ENCODE data around the gene IGFBP5. TPM values are rescaled to one million over a fixed set of nuclear protein-coding genes. Genes with fewer than 3 reads are reported as not detected.

Gene IGFBP5
- total and polyA plus RNA-seq, 2 experiments from 2014 or later = 113 to 232 TPM

DNA sequence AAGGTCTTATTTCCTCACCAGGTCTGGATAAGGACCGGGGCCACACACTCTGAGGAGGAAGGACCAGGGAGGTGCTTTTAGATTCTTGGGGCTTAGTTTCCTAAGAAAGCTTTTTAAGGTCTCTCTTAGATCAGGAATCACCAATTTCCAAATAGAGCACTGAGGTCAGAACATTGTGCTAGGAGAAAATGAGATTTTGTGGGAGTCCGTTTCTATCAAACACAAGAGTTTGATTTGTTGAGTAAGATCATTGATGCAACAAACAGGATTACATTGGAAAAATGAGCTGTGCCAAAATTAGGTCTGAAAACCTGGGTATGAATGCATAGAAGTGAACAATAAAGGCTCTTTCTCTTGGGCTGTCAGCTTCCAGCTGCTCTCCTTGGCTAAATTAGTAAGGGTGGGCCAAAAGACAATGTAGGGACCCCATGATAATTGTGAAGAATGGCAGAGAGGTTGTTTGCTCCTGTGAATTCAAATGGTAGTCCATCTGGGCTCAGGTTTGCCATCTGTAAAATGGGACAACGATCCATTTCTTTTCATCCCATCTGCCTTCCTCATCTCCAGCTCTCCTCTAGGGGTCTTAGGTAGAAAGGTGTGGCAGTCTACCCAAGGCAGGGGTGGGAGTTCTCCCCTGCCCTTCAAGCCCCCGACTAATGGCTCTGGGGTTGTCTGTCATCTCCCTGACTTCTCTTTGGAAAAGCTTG lies 42.1 kb downstream of the IGFBP5 start:
- no peaks in the 10 kb centered on the region for H4K20me1 ChIP-seq (ENCODE audit: insufficient read depth, poor library complexity, severe bottlenecking)
- peaks cover 40% of the 10 kb centered on the region for H3K79me2 ChIP-seq
- no peak for DNase-seq (ENCODE audit: low spot score)

DNA sequence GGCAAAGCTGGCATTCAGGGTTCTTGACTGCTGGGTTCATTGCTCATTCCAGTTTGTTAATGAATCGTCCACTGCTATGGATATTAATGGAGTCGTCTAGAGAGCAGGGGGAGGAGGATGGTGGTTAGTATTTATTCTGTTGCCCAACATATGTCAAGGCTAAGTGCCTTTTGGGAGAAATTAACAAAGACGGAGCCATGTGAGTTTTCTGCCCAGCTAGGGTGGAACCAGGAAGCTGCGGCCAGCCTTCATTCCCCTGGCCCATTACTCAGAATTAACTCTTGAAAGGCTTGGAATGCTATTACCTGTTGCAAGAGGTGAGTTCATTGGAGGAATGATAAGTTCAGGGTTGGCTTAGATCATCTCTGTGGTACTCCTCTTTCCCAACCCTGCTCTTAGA lies 42.8 kb downstream of the IGFBP5 start:
- no peak for DNase-seq (ENCODE audit: low spot score)
- Histone ChIP-seq H3K79me2 (peaks cover 34% of the 10 kb centered on the region), H3K9me3 (ENCODE audit: low read depth) (no peaks in the 10 kb centered on the region), H3K9me2 (replicated peaks; ENCODE audit: insufficient read depth) (no peaks in the 10 kb centered on the region), H3K27ac (peak overlapping the region; percentile 60), H3K4me3 (no peak overlapping the region), H3K4me1 (ENCODE audit: insufficient read depth) (peaks cover 17% of the 10 kb centered on the region), H3K36me3 (replicated peaks; ENCODE audit: insufficient read depth, low read depth) (no peaks in the 10 kb centered on the region), H3K27me3 (no peaks in the 10 kb centered on the region), H2AFZ (no peak overlapping the region), H3K4me2 (no peak overlapping the region), H4K20me1 (ENCODE audit: insufficient read depth, poor library complexity, severe bottlenecking) (no peaks in the 10 kb centered on the region)
- TF ChIP-seq EZH2phosphoT487 (IDR thresholded peaks at IDR 0.05; ENCODE audit: low read depth, severe bottlenecking, unreplicated experiment) (no peak), EZH2 (IDR thresholded peaks at IDR 0.05; ENCODE audit: borderline replicate concordance) (no peak)
- TF ChIP-seq, protein P1, sequence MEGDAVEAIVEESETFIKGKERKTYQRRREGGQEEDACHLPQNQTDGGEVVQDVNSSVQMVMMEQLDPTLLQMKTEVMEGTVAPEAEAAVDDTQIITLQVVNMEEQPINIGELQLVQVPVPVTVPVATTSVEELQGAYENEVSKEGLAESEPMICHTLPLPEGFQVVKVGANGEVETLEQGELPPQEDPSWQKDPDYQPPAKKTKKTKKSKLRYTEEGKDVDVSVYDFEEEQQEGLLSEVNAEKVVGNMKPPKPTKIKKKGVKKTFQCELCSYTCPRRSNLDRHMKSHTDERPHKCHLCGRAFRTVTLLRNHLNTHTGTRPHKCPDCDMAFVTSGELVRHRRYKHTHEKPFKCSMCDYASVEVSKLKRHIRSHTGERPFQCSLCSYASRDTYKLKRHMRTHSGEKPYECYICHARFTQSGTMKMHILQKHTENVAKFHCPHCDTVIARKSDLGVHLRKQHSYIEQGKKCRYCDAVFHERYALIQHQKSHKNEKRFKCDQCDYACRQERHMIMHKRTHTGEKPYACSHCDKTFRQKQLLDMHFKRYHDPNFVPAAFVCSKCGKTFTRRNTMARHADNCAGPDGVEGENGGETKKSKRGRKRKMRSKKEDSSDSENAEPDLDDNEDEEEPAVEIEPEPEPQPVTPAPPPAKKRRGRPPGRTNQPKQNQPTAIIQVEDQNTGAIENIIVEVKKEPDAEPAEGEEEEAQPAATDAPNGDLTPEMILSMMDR (IDR thresholded peaks at IDR 0.05; ENCODE audit: poor library complexity) = no peak
- WGBS (ENCODE audit: low lambda C conversion rate, missing lambda C conversion rate) = 76% methylated on average over 4 of the region's 4 CpGs

More for the DNA sequence above, 42.1 kb downstream of the IGFBP5 start:
- no peak overlapping the region for H3K4me3 ChIP-seq
- 96% methylated on average over 4 of the region's 4 CpGs for WGBS (ENCODE audit: low lambda C conversion rate, missing lambda C conversion rate)
- no peaks in the 10 kb centered on the region for H3K27me3 ChIP-seq
- H3K36me3 ChIP-seq (replicated peaks; ENCODE audit: insufficient read depth, low read depth) = no peaks in the 10 kb centered on the region
- H2AFZ ChIP-seq = no peak overlapping the region
- H3K9me2 ChIP-seq (replicated peaks; ENCODE audit: insufficient read depth) = no peaks in the 10 kb centered on the region
- H3K9me3 ChIP-seq (ENCODE audit: low read depth) = no peaks in the 10 kb centered on the region
- H3K4me1 ChIP-seq (ENCODE audit: insufficient read depth) = peaks cover 21% of the 10 kb centered on the region
- TF ChIP-seq, protein P1 (IDR thresholded peaks at IDR 0.05; ENCODE audit: poor library complexity) = no peak
- TF ChIP-seq EZH2phosphoT487 (IDR thresholded peaks at IDR 0.05; ENCODE audit: low read depth, severe bottlenecking, unreplicated experiment) (no peak), EZH2 (IDR thresholded peaks at IDR 0.05; ENCODE audit: borderline replicate concordance) (no peak)
- no peak overlapping the region for H3K4me2 ChIP-seq
- peak overlapping the region; percentile 70 for H3K27ac ChIP-seq

DNA sequence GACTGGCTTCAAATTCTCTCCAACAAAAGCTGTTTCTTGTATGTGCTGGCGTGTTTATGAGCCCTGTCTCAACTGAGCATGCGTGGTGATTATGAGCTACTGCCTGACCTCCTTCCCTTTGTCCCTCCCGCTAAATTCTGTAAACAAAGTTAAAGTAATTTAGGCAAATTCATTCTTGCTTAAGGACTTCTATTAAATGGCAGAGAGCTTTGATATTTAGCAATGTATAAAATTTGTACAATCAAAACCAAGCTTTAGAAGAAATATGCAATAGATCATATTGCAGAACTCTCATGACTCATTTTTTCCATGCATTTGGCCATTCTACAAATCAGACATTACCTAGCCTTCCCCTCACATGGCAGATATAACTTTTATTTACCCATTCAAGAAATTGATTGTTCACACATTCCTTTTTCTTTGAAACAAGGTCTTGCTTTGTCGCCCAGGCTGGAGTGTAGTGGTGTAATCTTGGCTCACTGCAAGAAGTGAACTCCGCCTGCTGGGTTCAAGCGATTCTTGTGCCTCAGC lies 43.9 kb downstream of the IGFBP5 start:
- Histone ChIP-seq H3K27ac (peak overlapping the region; percentile 77), H3K9me2 (replicated peaks; ENCODE audit: insufficient read depth) (no peaks in the 10 kb centered on the region), H2AFZ (no peak overlapping the region), H3K4me2 (no peak overlapping the region), H3K4me1 (ENCODE audit: insufficient read depth) (peaks cover 17% of the 10 kb centered on the region), H3K9me3 (ENCODE audit: low read depth) (no peaks in the 10 kb centered on the region), H4K20me1 (ENCODE audit: insufficient read depth, poor library complexity, severe bottlenecking) (no peaks in the 10 kb centered on the region), H3K36me3 (replicated peaks; ENCODE audit: insufficient read depth, low read depth) (no peaks in the 10 kb centered on the region), H3K4me3 (no peak overlapping the region), H3K79me2 (peaks cover 39% of the 10 kb centered on the region), H3K27me3 (no peaks in the 10 kb centered on the region)
- DNase-seq (ENCODE audit: low spot score) = peak; percentile 56
- TF ChIP-seq, protein P1 (IDR thresholded peaks at IDR 0.05; ENCODE audit: poor library complexity) = no peak
- TF ChIP-seq EZH2 (IDR thresholded peaks at IDR 0.05; ENCODE audit: borderline replicate concordance) (no peak), EZH2phosphoT487 (IDR thresholded peaks at IDR 0.05; ENCODE audit: low read depth, severe bottlenecking, unreplicated experiment) (no peak)
- 79% methylated on average over 6 of the region's 6 CpGs for WGBS (ENCODE audit: low lambda C conversion rate, missing lambda C conversion rate)
